Neural cell (in vitro differentiated cells): ENCODE measurements around the gene TPH2.

Experiments used
- CTCF ChIP-seq: fragments of 450-650 bp; IDR thresholded peaks from 2 replicates; pipeline ENCODE4 v1.5.1; 2014; ENCODE audit warnings: antibody characterized with exemption, mild to moderate bottlenecking, moderate library complexity; ENCODE audit not compliant: poor library complexity, severe bottlenecking
- POLR2AphosphoS5 ChIP-seq: IDR thresholded peaks from 2 replicates; pipeline ENCODE4 v1.6.1; 2012

DNA sequence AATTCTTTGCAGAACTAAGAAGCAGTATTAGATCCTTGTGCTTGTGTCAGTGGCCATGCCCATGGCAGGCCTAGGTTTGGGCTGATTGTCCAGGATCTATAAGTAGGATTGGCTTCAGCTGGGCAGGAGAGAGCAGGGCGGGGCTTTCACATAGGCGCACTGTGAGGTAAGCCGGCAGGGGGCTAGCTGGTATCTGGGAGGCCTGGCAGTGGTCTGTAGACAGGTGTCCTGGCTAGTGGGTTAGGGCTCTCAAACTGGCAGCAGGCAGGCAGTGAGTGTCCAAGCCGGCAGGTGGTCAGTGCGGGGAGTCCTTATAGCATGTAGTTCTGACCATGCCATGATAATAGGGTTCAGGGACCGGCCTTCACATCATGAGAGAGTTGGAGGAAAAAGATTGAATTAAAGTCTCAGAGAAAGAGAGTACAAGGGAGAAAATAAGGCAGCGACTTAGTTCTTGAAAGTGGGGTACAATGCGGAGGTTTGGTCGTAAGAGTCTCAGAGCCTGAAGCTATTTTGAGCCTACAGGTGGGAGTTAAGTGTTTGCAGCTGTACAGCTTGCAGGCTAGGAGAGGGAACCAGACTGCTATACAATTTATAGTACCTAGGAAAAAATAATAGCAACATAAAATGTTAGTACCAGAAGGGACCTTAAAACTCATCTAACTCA is 137.4 kb downstream of the TPH2 start:
- TF ChIP-seq CTCF = no peak
- TF ChIP-seq POLR2AphosphoS5 = no peak
